H1 (cell line): ENCODE measurements around the gene MDC1. TPM values are rescaled to one million over a fixed set of nuclear protein-coding genes. Genes with fewer than 3 reads are reported as not detected.

Source experiments
- HDAC2 ChIP-seq, 2 experiments: fragments of 300-600 bp in 1 of 2; sonication (generic) in 1 of 2; IDR thresholded peaks; 2 replicates each; pipeline ENCODE4 v1.6.1; 2011 to 2012; ENCODE audit warnings: low read depth in 2 of 2, low read length in 2 of 2, mild to moderate bottlenecking in 2 of 2, moderate library complexity in 2 of 2, borderline replicate concordance in 1 of 2, inconsistent platforms in 1 of 2
- polyA plus RNA-seq, 7 experiments: library from polyadenylated mRNA; depleted of rRNA in 3 of 7; stranded (reverse) in 5 of 7; unstranded in 2 of 7; fragments of >200 nt in 5 of 7; fragments of 200-250 nt in 2 of 7; gene quantifications; 1 replicate in 5 of 7; 2 replicates in 1 of 7; 4 replicates in 1 of 7; pipeline versions ENCODE4 v1.2.1 to v1.2.3, GENCODE V29; 2011 to 2013; ENCODE audit warnings: missing spikeins in 2 of 7, mixed read lengths in 2 of 7
- total RNA-seq: library from RNA; stranded (reverse); fragmentation: NEBNext Ultra II Directional; extraction: Animal tissue kit (Norgen Biotek cat#: 25700); gene quantifications from 2 replicates; pipeline ENCODE4 v1.2.1, GENCODE V29; 2021

MDC1 gene
- total and polyA plus RNA-seq, 2 of the 8 experiments (the other 6 are each of a cell fraction or from before 2014, with no cell fraction given): 29.9 to 81.1 TPM

- no peak for TF ChIP-seq HDAC2 (IDR thresholded peaks at IDR 0.05; ENCODE audit: borderline replicate concordance in 1 of 2, low read depth in 2 of 2, low read length in 2 of 2)
Observed at GRCh38 chr6:30727920-30728553, 11.0 kb upstream of the MDC1 start (continued).
